Cardiac fibroblast (primary cell): ENCODE measurements around the gene ASPSCR1.

ENCODE experiments used
- DNase-seq, 2 donors: peaks; one replicate each; pipeline versions ENCODE4 v3.0.0 to v3.0.0-alpha.2; 2010; ENCODE audit warnings: low read depth in 2 of 2
- H3K4me3 ChIP-seq, 2 donors: replicated peaks in 1 of 2; 1 replicate in 1 of 2; 2 replicates in 1 of 2; pipeline ENCODE4 v1.5.1; 2011; ENCODE audit warnings: low read depth in 2 of 2, low read length in 2 of 2, mild to moderate bottlenecking in 2 of 2, moderate library complexity in 1 of 2
- TF ChIP-seq, protein P1 (sequence below): IDR thresholded peaks from one replicate; pipeline ENCODE4 v1.5.1; 2011; ENCODE audit warnings: low read depth, mild to moderate bottlenecking, low read length, inconsistent platforms

Gene ASPSCR1

DNA sequence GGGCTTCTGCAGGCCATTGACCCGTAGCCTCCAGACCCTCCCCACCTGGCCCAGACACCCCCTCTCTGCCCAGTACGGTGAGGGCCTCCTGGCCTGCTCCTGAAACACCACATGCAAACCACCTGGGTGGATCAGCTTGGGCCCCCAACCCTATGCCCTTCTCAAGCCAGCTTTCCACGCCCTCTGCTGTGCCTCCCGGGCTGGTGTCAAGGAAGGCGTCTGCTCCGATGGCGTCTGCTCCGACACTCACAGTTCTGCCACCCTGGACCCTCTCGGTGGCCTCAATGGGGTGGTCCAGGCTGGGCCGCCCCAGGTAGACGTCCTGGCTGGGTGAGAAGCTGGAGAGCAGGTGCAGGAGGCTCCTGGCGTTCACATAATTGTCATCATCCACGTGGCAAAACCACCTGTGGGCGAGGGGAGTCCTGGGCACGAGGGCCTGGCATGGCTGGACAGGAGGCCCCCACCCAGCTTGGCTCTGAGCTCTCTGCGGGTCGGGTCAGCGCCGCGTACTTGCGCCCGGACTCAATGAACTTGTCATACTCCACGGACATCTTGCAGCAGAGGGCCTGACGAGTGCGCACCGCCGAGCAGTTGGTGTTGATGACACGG lies 72.8 kb downstream of the ASPSCR1 start:
- peak overlapping the region; percentile 51 to 80 for H3K4me3 ChIP-seq
- TF ChIP-seq, protein P1, sequence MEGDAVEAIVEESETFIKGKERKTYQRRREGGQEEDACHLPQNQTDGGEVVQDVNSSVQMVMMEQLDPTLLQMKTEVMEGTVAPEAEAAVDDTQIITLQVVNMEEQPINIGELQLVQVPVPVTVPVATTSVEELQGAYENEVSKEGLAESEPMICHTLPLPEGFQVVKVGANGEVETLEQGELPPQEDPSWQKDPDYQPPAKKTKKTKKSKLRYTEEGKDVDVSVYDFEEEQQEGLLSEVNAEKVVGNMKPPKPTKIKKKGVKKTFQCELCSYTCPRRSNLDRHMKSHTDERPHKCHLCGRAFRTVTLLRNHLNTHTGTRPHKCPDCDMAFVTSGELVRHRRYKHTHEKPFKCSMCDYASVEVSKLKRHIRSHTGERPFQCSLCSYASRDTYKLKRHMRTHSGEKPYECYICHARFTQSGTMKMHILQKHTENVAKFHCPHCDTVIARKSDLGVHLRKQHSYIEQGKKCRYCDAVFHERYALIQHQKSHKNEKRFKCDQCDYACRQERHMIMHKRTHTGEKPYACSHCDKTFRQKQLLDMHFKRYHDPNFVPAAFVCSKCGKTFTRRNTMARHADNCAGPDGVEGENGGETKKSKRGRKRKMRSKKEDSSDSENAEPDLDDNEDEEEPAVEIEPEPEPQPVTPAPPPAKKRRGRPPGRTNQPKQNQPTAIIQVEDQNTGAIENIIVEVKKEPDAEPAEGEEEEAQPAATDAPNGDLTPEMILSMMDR, result no peak
- DNase-seq, result no peak

DNA sequence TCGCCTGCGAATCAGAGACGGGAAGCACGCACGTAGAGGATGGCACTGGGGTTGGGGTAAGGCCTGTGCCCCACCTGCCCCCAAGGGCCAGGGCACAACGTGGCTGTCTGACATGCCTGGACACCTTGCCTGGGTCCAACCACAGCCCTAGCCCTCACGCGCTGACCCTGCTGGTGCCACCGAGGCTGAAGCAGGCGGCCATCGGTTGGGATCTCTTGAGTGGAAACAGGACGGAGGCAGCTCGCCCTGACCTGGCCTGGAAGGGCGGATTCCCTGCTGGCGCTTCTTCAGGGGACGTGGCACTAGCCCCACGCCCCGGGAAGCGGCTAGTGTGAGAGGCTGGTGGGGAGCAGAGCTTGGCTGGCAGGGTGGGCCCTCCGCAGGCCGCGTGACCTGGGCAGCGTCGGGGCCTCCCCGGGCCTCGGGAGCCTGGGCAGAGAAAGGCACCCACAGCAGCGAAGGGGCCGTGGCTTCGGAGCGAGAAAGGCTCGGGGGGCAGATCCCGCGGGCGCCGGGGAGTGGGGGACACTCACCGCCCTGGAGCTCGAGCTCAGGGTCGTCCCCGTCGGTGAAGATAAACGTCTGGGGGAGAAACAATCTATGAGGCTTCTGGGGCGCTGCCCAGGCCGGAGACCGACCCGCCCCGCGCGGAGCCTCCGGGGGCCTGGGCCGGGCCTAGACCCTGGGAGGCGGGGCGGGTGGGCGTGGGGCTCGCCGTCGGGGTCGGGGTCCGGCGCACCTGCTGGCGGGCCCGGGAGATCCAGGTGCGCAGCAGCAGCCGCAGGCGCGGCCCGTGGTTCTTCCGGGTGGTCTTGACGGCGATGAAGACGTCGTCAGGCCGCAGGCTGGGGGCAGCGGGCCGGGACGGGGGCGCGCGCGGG lies 73.6 kb downstream of the ASPSCR1 start:
- DNase-seq, result no peak
- TF ChIP-seq, protein P1, result no peak
- H3K4me3 ChIP-seq, result peak overlapping the region; percentile 51 to 80

DNA sequence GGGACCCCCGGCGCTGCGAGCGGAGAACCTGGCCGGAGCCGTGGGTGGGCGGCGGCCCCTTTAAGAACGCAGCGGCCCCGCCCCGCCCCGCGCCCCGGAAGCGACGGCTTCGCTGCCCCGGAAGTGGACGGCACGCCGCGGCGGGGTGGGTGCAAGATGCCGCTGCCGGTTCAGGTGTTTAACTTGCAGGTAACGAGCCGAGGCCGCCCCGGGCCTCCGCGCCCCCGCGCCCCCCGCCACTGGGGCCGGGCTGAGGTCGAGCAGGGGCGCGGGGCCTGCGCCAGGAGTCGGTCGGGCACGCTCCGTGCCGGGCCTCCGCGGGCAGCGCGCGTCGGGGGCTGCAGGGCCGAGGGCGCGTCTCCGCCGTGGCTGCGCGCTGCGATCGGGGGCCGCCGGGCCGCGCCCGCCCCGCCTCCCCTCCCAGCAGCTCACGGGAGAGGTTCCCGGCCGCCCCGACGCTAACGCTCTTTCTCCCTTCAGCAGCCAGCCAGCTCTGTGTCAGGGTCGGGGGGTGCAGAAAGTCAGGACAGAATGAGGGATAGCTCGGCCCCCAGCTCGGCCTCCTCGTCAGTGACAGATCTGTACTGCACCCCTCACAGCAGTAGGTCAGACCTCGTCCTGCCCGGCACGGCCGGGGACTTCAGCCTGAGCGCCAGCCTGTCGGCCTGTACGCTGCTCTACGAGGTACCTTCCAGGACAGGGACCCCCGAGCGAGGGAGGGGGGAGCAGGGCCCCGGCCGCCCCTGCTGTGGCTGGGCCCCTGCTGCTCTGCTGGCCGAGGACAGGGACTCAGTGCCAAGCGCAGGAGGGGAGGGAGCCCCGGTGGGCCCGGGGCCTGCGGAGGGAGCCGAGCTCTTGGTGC lies 74.6 kb downstream of the ASPSCR1 start, which contains the start of the genes GPS1 and RFNG:
Gene GPS1 (plus strand): TSS at position 123 of the 862 bp plus-strand sequence. CDS start 34 bp downstream, at position 157.
Gene RFNG (minus strand): TSS at position 36 of the 862 bp plus-strand sequence. CDS start 45 bp downstream, outside the sequence.
- peak within 1 kb of the TSS; percentile 80 to 84 for H3K4me3 ChIP-seq
- DNase-seq, result peak; percentile 41 to 63

DNA sequence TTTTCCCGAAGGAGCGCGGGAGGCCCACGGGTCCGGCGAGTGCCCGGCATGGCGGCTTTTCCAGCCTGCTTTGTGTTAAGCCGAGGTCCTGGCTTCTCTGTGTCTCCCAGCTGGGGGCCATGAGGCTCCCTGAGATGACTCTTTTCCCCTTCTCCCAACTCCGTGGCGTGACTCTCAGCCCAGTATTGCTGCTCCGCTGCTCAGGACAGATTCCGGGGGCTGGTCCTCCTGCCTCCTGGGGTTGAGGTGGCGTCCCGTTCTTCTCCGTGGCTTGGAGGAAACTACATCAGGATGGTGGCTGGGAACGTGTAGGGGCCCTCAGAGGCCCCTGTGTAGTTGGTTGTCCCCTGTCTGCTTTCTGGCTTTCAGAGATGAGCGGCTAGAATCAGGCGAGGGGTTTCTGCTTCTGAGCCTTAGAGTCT lies 75.2 kb downstream of the ASPSCR1 start:
- TF ChIP-seq, protein P1, result no peak

More for the DNA sequence above, 74.6 kb downstream of the ASPSCR1 start, which contains the start of the genes GPS1 and RFNG:
- TF ChIP-seq, protein P1, result no peak

DNA sequence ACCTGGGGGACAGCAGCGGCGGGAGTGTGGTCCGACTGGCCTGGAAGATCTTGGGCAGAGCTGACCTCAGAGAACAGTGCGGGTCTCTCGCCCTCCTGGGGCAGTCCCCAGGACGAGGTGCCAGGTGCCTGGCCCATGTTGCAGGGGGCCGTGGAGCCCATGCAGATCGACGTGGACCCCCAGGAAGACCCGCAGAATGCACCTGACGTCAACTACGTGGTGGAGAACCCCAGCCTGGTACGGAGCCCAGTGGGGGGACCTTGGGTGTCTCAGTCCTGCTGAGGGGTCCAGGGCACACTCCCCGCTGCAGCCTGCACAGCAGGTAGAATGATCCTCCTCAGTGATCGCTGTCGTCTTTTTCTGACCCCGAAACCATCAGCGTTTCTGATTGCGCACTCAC lies 75.7 kb downstream of the ASPSCR1 start:
- DNase-seq, result no peak
- TF ChIP-seq, protein P1, result no peak
- H3K4me3 ChIP-seq, result peak overlapping the region; percentile 80 to 84

More for the DNA sequence above, 75.2 kb downstream of the ASPSCR1 start:
- no peak for DNase-seq
- peak overlapping the region; percentile 80 to 84 for H3K4me3 ChIP-seq

DNA sequence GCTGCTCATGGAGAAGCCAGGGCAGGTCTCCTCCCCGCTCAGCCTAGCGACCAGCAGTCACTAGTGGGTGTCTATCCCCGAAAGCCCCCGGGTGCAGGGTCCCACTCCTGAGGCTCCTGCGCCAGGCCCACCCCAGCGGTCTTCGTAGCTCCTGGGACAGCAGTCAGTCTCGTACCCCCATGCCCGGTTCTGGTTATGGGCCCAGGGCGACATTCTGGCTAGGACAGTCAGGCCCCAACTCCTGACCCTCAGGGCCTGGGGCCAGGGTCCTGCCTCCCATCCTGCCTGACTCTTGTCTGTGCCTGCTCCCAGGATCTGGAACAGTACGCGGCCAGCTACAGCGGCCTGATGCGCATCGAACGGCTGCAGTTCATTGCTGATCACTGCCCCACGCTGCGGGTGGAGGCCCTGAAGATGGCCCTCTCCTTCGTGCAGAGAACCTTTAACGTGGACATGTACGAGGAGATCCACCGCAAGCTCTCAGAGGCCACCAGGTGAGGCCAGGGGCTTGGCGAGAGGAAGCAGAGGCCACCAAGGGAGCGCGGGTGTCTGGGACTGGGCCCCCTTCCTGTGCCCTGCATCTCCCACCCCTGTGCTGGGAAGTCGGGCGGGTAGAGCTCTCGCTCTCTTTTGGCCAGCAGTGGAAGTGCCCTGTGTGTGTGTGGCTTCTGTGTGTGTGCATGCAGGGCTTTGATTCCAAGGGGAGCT lies 76.3 kb downstream of the ASPSCR1 start:
- no peak overlapping the region for H3K4me3 ChIP-seq
- DNase-seq, result no peak
- TF ChIP-seq, protein P1, result no peak
